HG03039 (cell line): Measurements from ENCODE around the gene ZNF280D.

Source experiments
- ATAC-seq: cut with Tn5 transposase; IDR thresholded peaks from one replicate; pipeline ENCODE4 v1.9.1; 2021; ENCODE audit warnings: mild to moderate bottlenecking, moderate library complexity; ENCODE audit not compliant: unreplicated experiment

ZNF280D gene

GRCh38 chr15:56749982-56750381 is 16.7 kb upstream of the ZNF280D start:
- ATAC-seq: no peak

GRCh38 chr15:56744701-56745683 is 11.7 kb upstream of the ZNF280D start:
- ATAC-seq: no peak

GRCh38 chr15:56741541-56741940 is 8.2 kb upstream of the ZNF280D start:
- no peak for ATAC-seq

GRCh38 chr15:56739964-56740640 is 6.8 kb upstream of the ZNF280D start:
- ATAC-seq: no peak

GRCh38 chr15:56739474-56739873 is 6.2 kb upstream of the ZNF280D start:
- no peak for ATAC-seq

- ATAC-seq: no peak
Observed at GRCh38 chr15:56737791-56738190, 4.5 kb upstream of the ZNF280D start.

- ATAC-seq: no peak
Observed at GRCh38 chr15:56736881-56737707, 3.8 kb upstream of the ZNF280D start.

- ATAC-seq: no peak
Observed at GRCh38 chr15:56736308-56736707, 3.0 kb upstream of the ZNF280D start.

GRCh38 chr15:56735589-56735988 is 2.3 kb upstream of the ZNF280D start:
- no peak for ATAC-seq

GRCh38 chr15:56734013-56734635 is 815 bp upstream of the ZNF280D start:
- no peak for ATAC-seq

GRCh38 chr15:56732886-56733135 is 498 bp downstream of the ZNF280D start:
- ATAC-seq: no peak

GRCh38 chr15:56732135-56732885 is 999 bp downstream of the ZNF280D start:
- no peak for ATAC-seq

- ATAC-seq: no peak
Observed at GRCh38 chr15:56731548-56731947, 1.8 kb downstream of the ZNF280D start.

GRCh38 chr15:56729561-56729960 is 3.7 kb downstream of the ZNF280D start:
- no peak for ATAC-seq

- ATAC-seq: no peak
Observed at GRCh38 chr15:56725386-56725785, 7.9 kb downstream of the ZNF280D start.

- ATAC-seq: no peak
Observed at GRCh38 chr15:56724232-56724631, 9.1 kb downstream of the ZNF280D start.

GRCh38 chr15:56723787-56724186 is 9.5 kb downstream of the ZNF280D start:
- ATAC-seq: no peak

GRCh38 chr15:56719774-56720555 is 13.3 kb downstream of the ZNF280D start:
- ATAC-seq: no peak

- no peak for ATAC-seq
Observed at GRCh38 chr15:56719021-56719612, 14.2 kb downstream of the ZNF280D start.
